A549 (cell line): ENCODE measurements around the gene NOC4L. TPM values are rescaled to one million over a fixed set of nuclear protein-coding genes. Genes with fewer than 3 reads are reported as not detected.

Source experiments
- ATAC-seq, 2 experiments: fragments of 200-7000 bp in 1 of 2; fragments of >200 bp in 1 of 2; cut with Nextera tagmentation in 1 of 2; cut with Tn5 transposase in 1 of 2; 3 replicates each; pipeline versions ENCODE4 v1.8.0 to v1.9.1; 2018 to 2020; ENCODE audit warnings: mild to moderate bottlenecking in 1 of 2, moderate library complexity in 1 of 2
- CTCF ChIA-PET: fragments of 300-600 bp; sonication (Branson Sonifier 250); formaldehyde crosslinking; extraction: SDS; loops from one replicate; lab custom pipeline; 2021; ENCODE audit warnings: antibody characterized with exemption, inconsistent platforms; lab: Yijun Ruan, JAX
- POLR2A ChIA-PET: fragments of 350-600 bp; formaldehyde crosslinking; extraction: SDS; loops from one replicate; lab custom pipeline; 2021; ENCODE audit warnings: antibody characterized with exemption, inconsistent platforms; lab: Yijun Ruan, JAX
- DNase-seq, 2 experiments: peaks; one replicate each; pipeline versions ENCODE4 v3.0.0 to v3.0.0-alpha.2; 2011 to 2016; ENCODE audit warnings: low read depth in 1 of 2, low spot score in 1 of 2
- FAIRE-seq: peaks from 2 replicates; lab custom pipeline; 2011; peaks lifted over from hg19 to GRCh38; lab: Jason Lieb, UNC
- H3K27ac ChIP-seq, 2 experiments: fragments of >200 bp; sonication (Bioruptor Twin); formaldehyde crosslinking; 3 replicates each; pipeline ENCODE4 v1.5.1; 2016 to 2017
- H3K4me1 ChIP-seq: fragments of >200 bp; sonication (Bioruptor Twin); formaldehyde crosslinking; 3 replicates; pipeline ENCODE4 v1.6.1; 2016
- H3K4me2 ChIP-seq: fragments of >200 bp; sonication (Bioruptor Twin); formaldehyde crosslinking; 3 replicates; pipeline ENCODE4 v1.6.1; 2016
- H3K4me3 ChIP-seq: fragments of >200 bp; sonication (Bioruptor Twin); formaldehyde crosslinking; 3 replicates; pipeline ENCODE4 v1.5.1; 2016
- H3K9me3 ChIP-seq: fragments of >200 bp; sonication (Bioruptor Twin); formaldehyde crosslinking; 3 replicates; pipeline ENCODE4 v1.6.1; 2016
- BHLHE40 ChIP-seq: IDR thresholded peaks from 2 replicates; pipeline ENCODE4 v1.6.1; 2012; ENCODE audit warnings: low read depth, low read length, inconsistent platforms
- CBX2 ChIP-seq: fragments of 200-600 bp; sonication (generic); IDR thresholded peaks from 2 replicates; pipeline ENCODE4 v1.6.1; 2016; ENCODE audit warnings: low read depth, mild to moderate bottlenecking, borderline replicate concordance
- CEBPB ChIP-seq, 2 experiments: fragments of >200 bp in 1 of 2; sonication (Bioruptor Twin) in 1 of 2; formaldehyde crosslinking in 1 of 2; IDR thresholded peaks; 2 replicates each; pipeline ENCODE4 v1.6.1; 2012 to 2016
- CHD4 ChIP-seq: fragments of 200-600 bp; sonication (generic); IDR thresholded peaks from 2 replicates; pipeline ENCODE4 v1.6.1; 2016; ENCODE audit warnings: antibody characterized with exemption, mild to moderate bottlenecking, borderline replicate concordance
- EHF ChIP-seq: fragments of 250-450 bp; sonication (Bioruptor Pico); IDR thresholded peaks from 2 replicates; pipeline ENCODE4 v1.5.0; 2020; ENCODE audit warnings: mild to moderate bottlenecking
- ELK1 ChIP-seq: fragments of 150-350 bp; IDR thresholded peaks from 2 replicates; pipeline ENCODE4 v1.6.1; 2014; ENCODE audit warnings: low read depth, mild to moderate bottlenecking, low read length
- ESRRA ChIP-seq: fragments of 150-350 bp; IDR thresholded peaks from 2 replicates; pipeline ENCODE4 v1.6.1; 2014; ENCODE audit warnings: mild to moderate bottlenecking, low read length, borderline replicate concordance
- FOSL2 ChIP-seq, 2 experiments: fragments of 450-650 bp in 1 of 2; fragments of >200 bp in 1 of 2; sonication (Bioruptor Twin) in 1 of 2; formaldehyde crosslinking; IDR thresholded peaks; 2 replicates each; pipeline versions ENCODE4 v1.5.0 to v1.6.1; 2016 to 2020; ENCODE audit warnings: mild to moderate bottlenecking in 1 of 2, moderate library complexity in 1 of 2
- HDAC2 ChIP-seq: fragments of 200-600 bp; sonication (generic); IDR thresholded peaks from 2 replicates; pipeline ENCODE4 v1.6.1; 2016
- HES2 ChIP-seq: fragments of >200 bp; sonication (Bioruptor Twin); formaldehyde crosslinking; IDR thresholded peaks from 2 replicates; pipeline ENCODE4 v1.6.1; 2016
- HMGXB4 ChIP-seq: fragments of 250-450 bp; sonication (Bioruptor Pico); IDR thresholded peaks from 2 replicates; pipeline ENCODE4 v1.5.0; 2021; ENCODE audit warnings: mild to moderate bottlenecking, moderate library complexity, borderline replicate concordance
- HOXA7 ChIP-seq: fragments of 250-450 bp; sonication (Bioruptor Pico); IDR thresholded peaks from 2 replicates; pipeline ENCODE4 v1.5.0; 2020; ENCODE audit warnings: mild to moderate bottlenecking, moderate library complexity
- HOXB13 ChIP-seq: fragments of 250-450 bp; sonication (Bioruptor Pico); IDR thresholded peaks from 2 replicates; pipeline ENCODE4 v1.5.0; 2020; ENCODE audit warnings: low read depth, mild to moderate bottlenecking, moderate library complexity
- HOXB5 ChIP-seq: fragments of 250-450 bp; sonication (Bioruptor Pico); IDR thresholded peaks from 2 replicates; pipeline ENCODE4 v1.5.0; 2020; ENCODE audit warnings: mild to moderate bottlenecking, moderate library complexity
- MAFK ChIP-seq: fragments of 450-650 bp; IDR thresholded peaks from 2 replicates; pipeline ENCODE4 v1.6.1; 2014; ENCODE audit not compliant: partially characterized antibody
- NFE2L2 ChIP-seq: fragments of 150-350 bp; conservative IDR thresholded peaks from 2 replicates; pipeline ENCODE4 v1.6.1; 2014; ENCODE audit warnings: low read length
- PBX3 ChIP-seq: IDR thresholded peaks from 2 replicates; pipeline ENCODE4 v1.6.1; 2012
- RARB ChIP-seq: fragments of 250-450 bp; sonication (Bioruptor Pico); IDR thresholded peaks from 2 replicates; pipeline ENCODE4 v1.8.0; 2021; ENCODE audit warnings: mild to moderate bottlenecking, moderate library complexity
- RNF2 ChIP-seq: fragments of 200-600 bp; sonication (generic); IDR thresholded peaks from 2 replicates; pipeline ENCODE4 v1.6.1; 2016; ENCODE audit warnings: low read depth, mild to moderate bottlenecking, antibody characterized with exemption, moderate library complexity, borderline replicate concordance
- SREBF2 ChIP-seq: fragments of 450-650 bp; IDR thresholded peaks from 2 replicates; pipeline ENCODE4 v1.6.1; 2014; ENCODE audit warnings: mild to moderate bottlenecking, moderate library complexity
- USF2 ChIP-seq: fragments of 450-650 bp; IDR thresholded peaks from 2 replicates; pipeline ENCODE4 v1.6.1; 2014; ENCODE audit warnings: antibody characterized with exemption
- ZNF302 ChIP-seq: fragments of 250-450 bp; sonication (Bioruptor Pico); IDR thresholded peaks from 2 replicates; pipeline ENCODE4 v1.9.0; 2021; ENCODE audit warnings: inconsistent platforms, mild to moderate bottlenecking, moderate library complexity
- WGBS: methylation state at CpG from one replicate; pipeline ENCODE4 v1.1.6; 2017; ENCODE audit errors: missing lambda C conversion rate; 5-methylcytosine and 5-hydroxymethylcytosine counted together
- polyA plus RNA-seq, 4 experiments: library from polyadenylated mRNA; depleted of rRNA in 3 of 4; stranded (reverse); fragments of >200 nt; fragmentation: RNase III in 1 of 4; extraction: RNeasy Plus Mini Kit Qiagen cat#74134 plus additional on column Dnase treatment in 1 of 4; gene quantifications; 2 replicates in 3 of 4; 3 replicates in 1 of 4; pipeline ENCODE4 v1.2.3, GENCODE V29; 2011 to 2017

Gene NOC4L
- polyA plus RNA-seq, 2 of the 4 experiments (the other 2 are of a cell fraction), result 12.1 to 34.1 TPM

GRCh38 chr12:132151766-132152410, 7.6 kb downstream of the NOC4L start:
- Histone ChIP-seq H3K27ac (no peak overlapping the region), H3K9me3 (no peaks in the 10 kb centered on the region), H3K4me2 (no peak overlapping the region), H3K4me1 (no peaks in the 10 kb centered on the region), H3K4me3 (no peak overlapping the region)
- ATAC-seq, result no peak
- no peak for FAIRE-seq
- ChIA-PET CTCF (interaction anchor here (0.6 to 4.2 kb wide), 6 partner anchors 9 to 463 kb away, joined by 3 to 64 read pairs (median 4); no protein-coding TSS in a partner anchor), POLR2A (no interaction called here)
- DNase-seq, result no peak
- WGBS, result 93% methylated on average over 25 of the region's 32 CpGs
- TF ChIP-seq MAFK, result no peak
- no peak for TF ChIP-seq USF2
- no peak for TF ChIP-seq ELK1
- no peak for TF ChIP-seq CEBPB (IDR thresholded peaks at IDR 0.05)
- TF ChIP-seq EHF (CRISPR knock-in tag), result no peak
- no peak for TF ChIP-seq HES2
- TF ChIP-seq ZNF302 (CRISPR knock-in tag), result no peak
- TF ChIP-seq HMGXB4 (CRISPR knock-in tag), result no peak
- no peak for TF ChIP-seq HOXA7 (CRISPR knock-in tag)
- TF ChIP-seq SREBF2, result no peak
- TF ChIP-seq BHLHE40, result no peak
- TF ChIP-seq, all 56 proteins: peak for 0

- ChIA-PET POLR2A (no interaction called here), CTCF (interaction anchor here (1.0 to 4.2 kb wide), 5 partner anchors 10 to 462 kb away, joined by 3 to 64 read pairs (median 5); no protein-coding TSS in a partner anchor)
- Histone ChIP-seq H3K9me3 (no peaks in the 10 kb centered on the region), H3K4me2 (no peak overlapping the region), H3K4me1 (no peaks in the 10 kb centered on the region), H3K4me3 (no peak overlapping the region)
- 84% methylated on average over 7 of the region's 9 CpGs for WGBS
- no peak for DNase-seq
- TF ChIP-seq RNF2 (no peak), FOSL2 (IDR thresholded peaks at IDR 0.05) (no peak), FOSL2 (CRISPR knock-in tag; IDR thresholded peaks at IDR 0.05) (no peak), SREBF2 (no peak), HDAC2 (no peak), CEBPB (IDR thresholded peaks at IDR 0.05) (no peak), NFE2L2 (no peak), HOXB13 (CRISPR knock-in tag) (no peak), BHLHE40 (no peak), RARB (CRISPR knock-in tag) (no peak), PBX3 (no peak), CBX2 (no peak), CHD4 (no peak), ESRRA (no peak), HOXB5 (CRISPR knock-in tag) (no peak), MAFK (no peak)
- TF ChIP-seq, all 56 proteins: peak for 0
- ATAC-seq, result no peak
- H3K27ac ChIP-seq, result no peak overlapping the region
- FAIRE-seq, result no peak
Measured at GRCh38 chr12:132152411-132152821, 8.2 kb downstream of the NOC4L start.
